ENCODE data around the gene WASHC3.

Gene WASHC3

DNA sequence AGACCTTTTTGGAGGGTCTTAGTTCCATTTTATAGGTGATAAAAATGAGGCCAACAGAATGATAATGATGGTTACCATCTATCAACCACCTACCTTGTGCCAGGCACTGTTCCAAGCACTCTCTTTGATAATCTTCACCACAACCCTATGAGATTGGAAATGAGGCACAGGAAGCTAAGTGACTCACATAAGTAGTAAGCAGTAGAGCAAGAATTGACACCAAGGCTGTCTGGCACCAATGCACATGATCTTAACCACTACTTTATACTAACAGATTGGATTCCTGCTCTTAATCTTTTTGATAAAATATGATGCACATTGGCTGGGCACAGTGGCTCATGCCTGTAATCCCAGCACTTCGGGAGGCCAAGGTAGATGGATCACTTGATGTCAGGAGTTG, 93.0 kb downstream of the WASHC3 start:
- DNase-seq (ENCODE audit: low read depth) = no peak
- H3K4me3 ChIP-seq (ENCODE audit: low read length) = no peak overlapping the region
- TF ChIP-seq, protein P1, sequence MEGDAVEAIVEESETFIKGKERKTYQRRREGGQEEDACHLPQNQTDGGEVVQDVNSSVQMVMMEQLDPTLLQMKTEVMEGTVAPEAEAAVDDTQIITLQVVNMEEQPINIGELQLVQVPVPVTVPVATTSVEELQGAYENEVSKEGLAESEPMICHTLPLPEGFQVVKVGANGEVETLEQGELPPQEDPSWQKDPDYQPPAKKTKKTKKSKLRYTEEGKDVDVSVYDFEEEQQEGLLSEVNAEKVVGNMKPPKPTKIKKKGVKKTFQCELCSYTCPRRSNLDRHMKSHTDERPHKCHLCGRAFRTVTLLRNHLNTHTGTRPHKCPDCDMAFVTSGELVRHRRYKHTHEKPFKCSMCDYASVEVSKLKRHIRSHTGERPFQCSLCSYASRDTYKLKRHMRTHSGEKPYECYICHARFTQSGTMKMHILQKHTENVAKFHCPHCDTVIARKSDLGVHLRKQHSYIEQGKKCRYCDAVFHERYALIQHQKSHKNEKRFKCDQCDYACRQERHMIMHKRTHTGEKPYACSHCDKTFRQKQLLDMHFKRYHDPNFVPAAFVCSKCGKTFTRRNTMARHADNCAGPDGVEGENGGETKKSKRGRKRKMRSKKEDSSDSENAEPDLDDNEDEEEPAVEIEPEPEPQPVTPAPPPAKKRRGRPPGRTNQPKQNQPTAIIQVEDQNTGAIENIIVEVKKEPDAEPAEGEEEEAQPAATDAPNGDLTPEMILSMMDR (conservative IDR thresholded peaks at IDR 0.05; ENCODE audit: low read depth, low read length) = no peak

DNA sequence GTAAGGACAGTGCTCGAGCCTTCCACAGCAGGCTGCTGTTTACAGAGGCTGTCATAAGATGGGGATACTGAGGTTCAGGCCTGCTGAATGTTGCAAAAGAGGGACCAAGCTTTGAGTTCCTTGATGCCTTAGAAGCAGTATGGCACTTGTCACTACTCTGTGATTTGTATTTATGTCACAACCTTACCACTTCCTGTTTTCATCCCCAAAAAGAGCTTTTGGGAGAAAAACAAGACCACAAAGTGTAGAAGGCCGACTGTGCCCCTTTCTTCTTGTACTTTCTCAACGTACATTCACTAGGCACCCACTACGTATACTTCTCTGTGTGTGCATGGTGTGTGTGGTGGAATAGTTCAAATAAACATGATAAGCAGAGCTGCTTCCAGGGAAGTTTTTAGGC, 94.3 kb downstream of the WASHC3 start:
- DNase-seq (ENCODE audit: low read depth) = no peak
- TF ChIP-seq, protein P1 (conservative IDR thresholded peaks at IDR 0.05; ENCODE audit: low read depth, low read length) = no peak
- no peak overlapping the region for H3K4me3 ChIP-seq (ENCODE audit: low read length)

DNA sequence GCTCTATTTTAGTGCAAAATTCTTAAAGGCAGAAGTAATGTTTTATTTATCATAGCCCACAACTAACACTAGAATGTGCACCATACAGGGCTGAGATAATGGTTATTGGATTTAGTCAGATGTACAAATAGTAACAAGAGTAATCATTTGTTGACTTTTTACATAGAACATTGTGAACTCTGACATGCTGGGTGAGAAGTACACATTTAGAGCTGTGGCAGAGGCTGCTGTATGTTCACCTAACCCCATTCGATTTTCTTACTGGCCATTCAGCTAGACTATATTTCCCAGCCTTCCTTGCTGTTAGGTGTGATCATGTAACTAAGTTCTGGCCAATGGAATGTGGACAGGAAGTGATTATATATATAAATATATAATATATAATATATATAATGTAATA, 95.3 kb downstream of the WASHC3 start:
- DNase-seq (ENCODE audit: low read depth) = no peak
- H3K4me3 ChIP-seq (ENCODE audit: low read length) = no peak overlapping the region
- TF ChIP-seq, protein P1 (conservative IDR thresholded peaks at IDR 0.05; ENCODE audit: low read depth, low read length) = no peak

DNA sequence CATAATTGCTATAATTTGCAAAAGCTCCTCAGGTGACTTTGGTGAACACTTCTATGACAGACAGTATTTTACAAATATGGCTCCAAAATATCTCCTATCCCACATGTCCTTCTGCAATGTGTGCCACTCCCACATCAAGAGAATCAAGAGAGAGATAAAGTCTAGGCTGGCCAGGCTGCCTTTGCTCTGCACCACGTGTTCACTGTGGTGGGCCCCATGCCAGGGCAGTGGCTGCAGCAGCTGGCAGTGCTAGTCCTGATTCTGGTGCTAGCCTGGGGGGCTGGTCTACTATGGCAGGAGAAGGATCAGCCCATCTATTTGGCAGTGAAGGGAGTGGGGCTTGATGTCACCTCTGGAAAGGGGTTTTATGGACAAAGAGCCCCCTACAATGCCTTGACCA, 98.1 kb downstream of the WASHC3 start:
- no peak for DNase-seq (ENCODE audit: low read depth)
- no peak overlapping the region for H3K4me3 ChIP-seq (ENCODE audit: low read length)
- TF ChIP-seq, protein P1 (conservative IDR thresholded peaks at IDR 0.05; ENCODE audit: low read depth, low read length) = no peak

All from retinal pigment epithelial cell (primary cell).